Endometrium (tissue), 2 donors: ENCODE measurements around the gene NAT10.
A peak's percentile ranks its signal among the peaks of the same experiment; 100 is the strongest.

Source experiments
- FAIRE-seq: peaks from 2 replicates; lab custom pipeline; 2012; peaks lifted over from hg19 to GRCh38; lab: Jason Lieb, UNC
- donor health status: control.
- donor health status: control.

Gene NAT10

DNA sequence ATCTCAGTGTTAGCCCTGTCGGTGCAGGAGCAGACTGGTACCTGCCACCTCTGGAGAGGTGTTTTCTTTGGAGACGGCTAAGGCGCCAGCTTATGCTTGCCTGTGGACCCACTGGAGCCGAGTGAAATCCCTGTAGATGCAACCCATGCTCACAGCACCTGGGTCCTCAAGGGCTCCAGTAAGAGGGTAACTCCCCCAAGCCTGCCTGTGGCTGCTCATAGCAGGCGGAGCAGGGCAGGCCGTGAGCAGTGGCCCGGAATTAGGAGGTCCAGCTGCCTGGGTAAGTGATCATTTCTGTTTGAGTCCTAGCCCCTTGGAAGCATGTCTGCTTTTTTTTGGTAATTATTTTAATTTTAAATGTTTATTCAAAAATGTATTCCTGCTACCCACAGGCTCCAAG, 43.8 kb downstream of the NAT10 start:
- FAIRE-seq = no peak

DNA sequence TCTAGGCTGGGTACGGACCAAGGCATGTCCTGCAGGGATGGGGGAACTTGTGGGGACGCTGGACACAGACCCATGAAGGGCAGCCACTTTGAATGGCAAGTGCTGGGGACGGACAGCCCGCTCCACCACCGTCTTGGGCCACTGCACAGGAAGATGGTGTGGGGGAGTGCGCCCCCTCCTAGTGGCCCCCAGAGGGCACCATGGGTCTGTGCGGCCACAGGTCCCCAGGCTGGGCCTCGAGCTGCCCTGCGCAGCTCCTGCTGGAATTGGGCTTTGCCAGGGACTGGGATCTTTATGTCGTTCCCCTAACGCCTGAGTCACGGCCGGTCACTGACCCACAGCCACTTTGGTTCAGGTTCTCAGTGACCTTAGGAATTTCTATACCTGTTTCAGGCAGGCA, 44.4 kb downstream of the NAT10 start:
- FAIRE-seq = no peak

DNA sequence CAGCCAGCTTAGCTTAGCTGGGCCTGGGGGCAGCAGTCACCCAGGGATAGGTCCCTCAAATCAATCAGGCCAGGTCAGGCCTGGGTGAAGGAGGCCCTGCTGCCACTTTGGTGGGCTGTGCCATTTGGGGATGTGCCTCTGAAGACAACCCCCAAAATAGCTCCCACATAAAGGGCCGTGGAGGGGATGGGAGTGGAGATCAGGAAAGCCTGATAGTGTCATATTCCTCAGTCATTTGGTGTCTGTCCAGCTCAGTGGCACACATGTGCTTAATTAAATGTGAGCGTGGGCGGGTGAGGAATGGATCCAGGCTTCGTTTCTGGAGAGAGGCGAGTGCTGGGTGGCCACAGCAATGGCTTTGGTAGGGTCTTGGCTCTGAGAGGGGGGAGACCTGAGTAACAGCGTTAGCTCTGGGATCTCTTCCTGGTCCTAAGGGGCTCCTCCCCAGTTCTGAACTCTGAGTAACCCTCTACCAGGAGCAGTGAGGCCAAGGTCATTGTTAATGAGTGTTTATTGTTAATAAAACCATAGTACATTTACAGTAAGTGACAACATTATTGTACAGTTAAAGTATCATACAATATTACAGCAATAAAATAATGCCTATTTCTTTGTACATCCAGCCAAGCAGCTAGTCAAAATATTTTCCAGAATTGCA, 45.2 kb downstream of the NAT10 start:
- FAIRE-seq = peak; percentile 66

DNA sequence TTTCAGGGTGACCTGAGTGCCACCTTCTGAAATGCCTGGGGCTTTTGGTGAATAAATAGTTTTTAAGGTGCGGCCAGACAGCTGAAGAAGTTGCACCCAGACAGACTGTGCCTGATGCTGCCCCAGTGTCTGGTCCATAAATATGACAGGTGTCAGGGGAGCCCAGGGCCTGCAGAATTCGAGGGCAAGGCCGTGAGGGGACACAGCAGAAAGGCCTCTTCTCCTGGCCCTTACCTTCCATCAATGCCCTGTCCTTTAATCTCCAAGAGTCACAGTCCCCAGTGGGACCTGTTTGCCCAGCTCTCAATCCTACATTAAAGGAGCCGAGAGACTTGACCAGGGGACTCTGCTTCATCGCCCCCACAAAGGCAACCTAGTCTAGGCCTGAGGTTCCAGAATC, 45.7 kb downstream of the NAT10 start:
- FAIRE-seq = no peak

DNA sequence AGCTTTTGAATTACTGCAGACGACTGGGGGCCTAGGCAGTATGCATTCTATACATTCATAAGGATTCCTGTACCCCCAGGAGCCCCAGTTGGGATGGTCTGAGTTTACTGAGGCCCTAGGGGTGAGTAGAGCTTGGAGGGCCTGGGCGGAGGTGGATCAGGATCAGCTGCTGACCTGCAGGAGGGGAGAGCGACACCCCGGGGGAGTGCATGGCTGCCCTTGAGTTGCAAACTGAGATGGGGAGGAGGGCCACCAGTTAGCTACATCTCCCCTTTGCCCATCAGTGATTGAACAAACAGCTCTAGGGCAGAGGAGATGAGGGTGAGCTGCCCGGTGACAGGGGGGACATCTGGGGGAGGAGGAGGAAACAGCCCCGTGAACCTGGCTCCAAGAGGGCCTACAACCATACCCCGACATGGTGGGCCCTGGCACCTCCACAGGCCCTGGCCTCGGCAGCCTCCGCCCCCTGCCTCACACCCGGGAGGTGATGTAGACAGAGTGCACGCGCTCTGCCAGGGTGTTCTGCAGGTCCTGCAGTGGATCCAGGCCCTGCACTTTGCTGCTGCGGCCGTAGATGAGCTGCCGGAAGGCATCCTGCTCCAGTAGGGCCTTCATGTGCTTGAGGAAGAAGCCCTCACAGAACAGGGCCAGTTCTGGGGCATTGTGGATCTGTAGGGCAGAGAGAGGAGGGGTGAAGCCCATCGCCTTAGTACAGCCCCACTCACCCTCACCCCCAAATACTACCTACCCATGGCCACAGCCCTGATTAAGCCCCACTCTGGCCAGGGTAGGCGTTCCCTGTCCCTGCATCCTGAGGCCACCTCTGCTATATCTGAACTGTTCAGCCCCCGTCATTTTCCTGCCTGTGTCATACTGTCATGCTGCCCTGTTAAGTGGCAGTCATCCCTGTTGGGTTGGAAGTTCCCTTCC, 46.8 kb downstream of the NAT10 start:
- no peak for FAIRE-seq

DNA sequence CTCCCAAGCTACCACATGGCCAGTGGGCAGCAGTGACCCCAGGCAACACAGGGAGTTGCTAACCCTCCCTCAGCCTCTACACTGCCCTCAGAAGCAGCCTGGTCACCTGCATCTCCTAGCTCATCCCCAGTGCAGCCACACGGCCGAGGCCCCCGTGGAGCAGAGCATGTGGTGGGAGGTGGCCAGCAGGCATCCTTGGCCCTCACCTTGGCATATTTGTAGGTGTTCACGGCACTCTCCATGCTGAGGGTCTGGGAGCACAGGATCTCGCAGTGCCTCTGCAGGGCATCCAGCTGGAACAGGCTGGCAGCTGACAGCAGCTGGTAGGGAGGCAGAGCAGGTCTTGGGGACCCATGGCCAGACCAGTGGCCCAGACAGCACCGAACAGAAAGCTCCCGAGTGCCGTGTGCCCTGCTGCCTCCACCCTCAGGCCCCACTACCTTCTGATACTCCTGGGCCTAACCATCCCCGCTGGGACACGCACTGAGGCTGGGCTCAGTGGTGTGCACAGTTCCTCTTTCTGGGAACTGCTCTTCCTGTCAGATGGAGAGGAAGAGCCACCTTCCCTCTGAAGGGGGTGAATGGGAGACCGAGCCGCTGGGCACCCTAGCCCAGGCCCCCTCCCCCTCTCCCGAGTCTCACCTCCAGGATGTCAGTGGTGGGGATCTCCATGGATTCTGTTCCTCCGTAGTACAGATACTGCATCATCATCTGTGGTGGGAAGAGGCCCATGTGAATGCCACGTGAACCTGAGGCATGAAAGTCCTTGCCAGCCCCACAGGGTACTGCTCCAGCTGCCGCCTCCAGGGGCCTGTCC, 48.8 kb downstream of the NAT10 start:
- FAIRE-seq = no peak

DNA sequence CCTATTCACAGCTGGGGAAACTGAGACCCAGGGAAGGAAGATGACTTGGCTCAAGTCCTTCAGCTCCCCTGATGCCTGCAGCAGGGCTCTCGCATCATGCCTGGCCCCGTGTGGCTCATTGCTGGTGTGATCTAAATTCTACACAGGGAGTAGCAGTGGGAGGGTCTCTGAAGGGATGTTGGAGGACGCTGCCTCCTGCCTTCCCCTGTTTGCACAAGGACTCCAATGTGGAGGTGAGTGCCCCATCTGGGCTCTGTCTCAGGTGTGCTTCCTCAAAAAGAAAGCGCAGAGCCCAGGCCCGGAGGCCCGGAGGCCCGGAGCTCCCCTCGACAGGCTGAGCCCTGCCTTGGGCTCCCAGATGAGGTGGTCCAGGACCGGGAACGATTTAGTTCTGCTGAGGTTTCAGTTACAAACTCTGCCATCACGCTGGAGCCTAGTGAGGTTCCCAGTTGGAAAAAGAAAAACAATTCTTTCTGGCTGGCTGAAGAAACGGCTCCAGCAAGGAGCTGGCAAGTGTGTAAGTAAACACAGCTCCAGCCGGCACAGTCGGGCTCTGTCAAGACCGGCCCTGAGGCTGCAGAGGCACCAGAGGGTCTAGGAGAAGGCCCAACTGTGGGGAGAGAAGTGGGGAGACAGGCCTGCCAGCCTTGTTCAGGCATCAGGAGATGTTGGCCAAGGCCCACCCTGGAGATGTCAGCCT, 49.8 kb downstream of the NAT10 start:
- no peak for FAIRE-seq

DNA sequence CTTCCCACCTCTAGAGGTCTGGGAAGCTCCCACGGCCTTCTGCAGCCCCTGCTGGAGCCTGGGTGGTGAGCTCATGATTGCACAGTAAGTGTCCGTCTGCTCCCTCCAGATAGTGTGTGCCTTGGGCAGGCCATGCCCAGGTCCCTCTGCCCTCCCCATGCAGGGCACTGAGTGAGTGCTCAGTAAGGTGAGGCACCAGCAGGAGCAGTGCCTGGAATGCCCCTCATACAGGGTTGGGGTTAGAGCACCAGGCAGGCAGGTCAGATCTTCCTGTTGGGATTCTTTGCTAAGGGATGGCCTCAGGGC, 50.3 kb downstream of the NAT10 start:
- no peak for FAIRE-seq

DNA sequence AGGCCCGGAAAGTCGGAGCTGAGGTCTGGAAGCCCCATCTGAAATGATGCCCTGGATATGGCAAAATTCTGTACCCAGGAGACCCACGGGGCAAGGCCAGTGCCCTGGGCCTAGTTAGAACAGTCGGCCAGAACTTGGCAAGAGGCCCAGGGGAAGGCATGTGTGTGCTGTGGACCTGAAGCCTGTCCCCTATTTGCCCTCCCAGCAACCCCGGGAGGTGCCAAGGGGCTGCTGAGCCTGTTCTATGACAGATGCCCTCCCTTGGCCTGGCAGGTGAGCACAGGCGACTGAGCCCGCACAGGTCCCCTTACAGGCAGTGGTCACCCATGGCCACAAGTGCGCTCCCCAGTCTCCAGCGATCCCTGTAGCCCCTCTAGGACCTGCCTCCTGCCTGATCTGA, 51.7 kb downstream of the NAT10 start:
- FAIRE-seq = no peak

DNA sequence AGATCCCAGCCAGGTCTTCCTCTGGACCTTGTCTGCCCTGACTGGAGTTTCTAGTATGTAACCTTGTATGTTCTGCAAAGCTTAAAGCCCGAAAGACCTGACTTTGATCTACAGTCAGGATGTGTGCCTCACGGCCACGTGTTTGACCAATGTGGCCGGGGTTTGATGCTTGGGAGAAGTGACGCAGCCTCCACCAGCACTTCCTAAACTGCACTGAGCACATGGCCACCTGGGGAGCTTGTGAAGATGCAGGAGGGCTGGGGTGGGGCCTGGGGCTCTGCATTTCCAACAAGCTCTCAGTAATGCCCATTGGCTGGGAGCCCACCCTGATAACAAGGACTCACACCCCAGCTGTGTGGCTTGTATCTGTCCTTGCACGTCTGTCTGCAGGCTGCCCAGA, 53.2 kb downstream of the NAT10 start:
- no peak for FAIRE-seq

DNA sequence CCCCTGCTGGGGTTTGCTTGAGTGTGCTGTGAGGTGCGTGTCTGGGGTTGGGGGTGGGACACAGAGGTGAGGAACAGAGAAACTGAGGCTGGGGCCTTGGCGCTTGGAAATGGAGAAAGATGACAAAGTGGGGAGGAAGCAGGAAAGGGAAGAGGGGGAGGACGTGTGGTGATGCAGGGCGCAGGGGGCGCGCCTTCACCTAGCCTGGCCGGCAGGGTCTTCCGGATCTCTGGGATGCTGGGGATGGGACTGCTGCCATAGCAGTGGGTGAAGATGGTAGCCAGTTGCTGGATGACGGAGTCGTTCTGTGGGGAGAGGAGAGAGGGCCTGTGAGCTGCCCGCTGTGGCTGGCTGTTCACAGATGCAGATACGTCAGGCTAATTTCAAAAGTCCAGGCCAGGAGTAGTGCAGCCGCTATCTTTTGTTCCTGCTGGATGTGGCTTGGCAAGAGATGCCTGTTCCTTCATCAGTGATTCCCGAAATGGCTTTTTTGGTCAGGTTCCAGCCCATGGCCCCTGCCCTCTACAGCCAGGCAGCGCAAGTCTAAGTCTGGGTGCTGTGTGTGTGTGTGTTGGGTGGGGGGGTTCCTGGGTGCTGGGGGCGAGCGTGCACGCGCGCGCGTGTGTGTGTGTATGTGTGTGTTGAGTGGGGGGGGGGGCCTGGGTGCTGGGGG, 54.8 kb downstream of the NAT10 start:
- no peak for FAIRE-seq

DNA sequence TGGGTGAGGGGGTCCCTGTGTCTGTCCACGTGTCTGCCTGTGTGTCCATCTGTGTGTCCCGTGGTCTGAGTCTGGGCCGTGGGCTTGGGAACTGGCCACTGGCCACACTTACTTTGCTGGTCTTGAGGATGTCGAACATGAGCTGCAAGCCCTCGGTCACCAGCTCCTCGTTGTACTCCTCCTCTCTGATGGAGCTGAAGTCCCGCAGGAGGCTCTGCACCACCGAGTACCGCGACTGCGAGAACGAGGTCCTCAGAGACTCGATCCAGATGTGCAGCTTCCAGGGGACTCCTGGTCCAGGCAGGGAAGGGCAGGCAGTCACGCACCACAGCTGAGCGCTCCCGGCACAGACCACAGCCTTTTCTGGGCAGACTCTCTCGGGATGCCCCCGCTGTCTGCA, 55.4 kb downstream of the NAT10 start:
- FAIRE-seq = no peak

DNA sequence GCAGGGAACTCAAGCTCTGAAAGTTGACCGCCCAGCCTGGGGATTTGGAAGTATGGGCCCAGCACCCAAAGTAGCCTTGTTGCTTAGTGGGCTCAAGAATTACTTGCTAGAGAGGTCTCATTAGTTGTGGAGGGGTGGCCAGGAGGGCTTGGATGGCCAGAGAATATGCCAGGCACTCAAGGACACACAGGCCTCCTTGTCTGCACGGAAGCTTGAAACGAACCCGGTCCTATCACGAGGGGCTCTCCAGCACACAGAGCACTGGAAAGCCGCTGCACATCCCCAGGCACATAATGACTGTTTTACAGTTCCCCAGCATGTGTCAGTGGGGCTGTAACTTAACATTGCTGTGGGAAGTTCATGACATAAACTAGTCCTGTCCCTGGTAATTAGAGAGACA, 55.9 kb downstream of the NAT10 start:
- FAIRE-seq = no peak

DNA sequence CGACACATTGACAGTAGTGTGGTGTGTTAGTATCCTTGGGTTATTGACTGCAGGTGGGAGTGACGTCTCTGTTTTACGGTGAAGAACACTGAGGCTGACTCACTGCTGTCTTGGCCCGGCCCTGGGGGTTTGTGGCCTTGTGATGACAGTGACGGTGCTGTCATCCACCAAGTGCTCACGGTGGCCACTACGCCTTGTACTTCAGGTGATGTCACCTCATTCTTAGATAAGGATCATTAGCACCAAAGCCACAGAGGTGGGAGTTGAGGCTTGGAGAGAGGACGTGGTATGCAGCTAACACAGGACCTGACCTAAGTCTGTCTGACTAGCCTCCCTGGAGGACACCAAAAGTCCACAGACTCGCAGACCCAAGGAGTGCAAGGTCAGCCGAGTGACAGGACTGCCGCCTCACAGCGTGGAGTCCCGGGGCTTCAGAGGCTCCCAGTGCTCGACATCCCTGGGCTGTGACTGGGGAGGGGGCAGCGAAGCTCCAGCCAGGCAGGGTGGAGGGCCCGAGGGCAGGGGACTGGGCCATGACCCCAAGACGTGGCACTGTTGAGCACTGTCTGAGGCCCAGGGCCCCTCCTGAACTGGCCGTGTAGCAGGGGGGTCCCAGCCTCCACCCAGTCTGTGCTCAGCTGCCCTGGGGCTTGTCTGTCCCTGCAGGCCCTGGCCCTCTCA, 56.5 kb downstream of the NAT10 start:
- FAIRE-seq = no peak

DNA sequence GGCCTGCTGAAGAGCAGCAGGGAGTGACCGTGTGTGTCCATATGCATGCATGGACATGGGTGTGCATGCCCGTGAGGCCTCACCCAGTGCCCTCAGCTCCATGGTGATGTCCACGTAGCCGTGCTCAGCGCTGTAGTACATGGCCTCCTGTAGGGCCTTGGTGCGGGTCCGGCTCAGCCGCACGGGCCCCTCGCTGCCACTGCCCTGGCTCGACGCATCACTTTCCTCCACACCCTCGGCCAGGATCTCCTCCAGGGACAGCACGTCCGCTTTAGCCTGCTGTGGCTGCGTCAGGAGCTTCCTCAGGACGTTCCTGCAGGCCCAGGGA, 57.0 kb downstream of the NAT10 start:
- no peak for FAIRE-seq

DNA sequence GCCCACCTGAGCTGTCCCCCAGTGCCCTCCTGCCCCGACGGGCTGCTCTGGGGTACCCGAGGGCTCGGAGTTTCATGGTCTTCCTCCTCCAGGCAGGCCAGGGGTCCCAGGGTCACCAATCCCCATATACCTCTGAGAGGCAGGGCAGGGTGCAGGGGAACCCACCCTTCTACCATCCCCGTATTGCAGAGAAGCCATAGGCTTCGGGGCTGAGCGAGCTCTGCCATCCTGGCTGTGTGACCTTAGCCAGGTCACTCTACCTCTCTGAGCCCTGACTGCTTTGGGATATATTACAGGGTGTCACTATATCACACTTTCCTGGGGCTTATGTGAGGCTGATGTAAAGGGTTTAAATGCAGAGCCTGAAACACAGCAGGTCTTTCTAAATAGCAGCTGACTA, 57.4 kb downstream of the NAT10 start:
- FAIRE-seq = no peak

DNA sequence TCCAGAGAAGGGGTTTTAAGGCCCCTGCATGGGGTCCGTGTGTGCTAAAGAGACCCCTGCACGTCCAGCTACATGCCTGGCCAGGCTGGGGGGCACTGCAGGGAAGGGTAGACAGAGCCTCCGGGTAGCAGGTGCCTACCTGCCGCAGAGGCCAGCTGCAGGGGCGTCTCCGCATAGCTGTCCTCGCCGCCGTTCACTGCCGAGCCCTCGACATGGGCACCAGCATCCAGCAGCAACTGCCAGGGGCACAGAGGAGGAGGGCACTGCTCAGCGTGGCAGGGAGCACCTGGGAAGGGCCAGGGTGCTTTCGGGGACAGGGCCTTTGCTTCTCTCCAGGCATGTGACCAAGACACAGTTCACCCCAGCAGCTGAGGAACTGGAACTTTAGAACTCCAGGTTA, 59.7 kb downstream of the NAT10 start:
- FAIRE-seq = no peak

DNA sequence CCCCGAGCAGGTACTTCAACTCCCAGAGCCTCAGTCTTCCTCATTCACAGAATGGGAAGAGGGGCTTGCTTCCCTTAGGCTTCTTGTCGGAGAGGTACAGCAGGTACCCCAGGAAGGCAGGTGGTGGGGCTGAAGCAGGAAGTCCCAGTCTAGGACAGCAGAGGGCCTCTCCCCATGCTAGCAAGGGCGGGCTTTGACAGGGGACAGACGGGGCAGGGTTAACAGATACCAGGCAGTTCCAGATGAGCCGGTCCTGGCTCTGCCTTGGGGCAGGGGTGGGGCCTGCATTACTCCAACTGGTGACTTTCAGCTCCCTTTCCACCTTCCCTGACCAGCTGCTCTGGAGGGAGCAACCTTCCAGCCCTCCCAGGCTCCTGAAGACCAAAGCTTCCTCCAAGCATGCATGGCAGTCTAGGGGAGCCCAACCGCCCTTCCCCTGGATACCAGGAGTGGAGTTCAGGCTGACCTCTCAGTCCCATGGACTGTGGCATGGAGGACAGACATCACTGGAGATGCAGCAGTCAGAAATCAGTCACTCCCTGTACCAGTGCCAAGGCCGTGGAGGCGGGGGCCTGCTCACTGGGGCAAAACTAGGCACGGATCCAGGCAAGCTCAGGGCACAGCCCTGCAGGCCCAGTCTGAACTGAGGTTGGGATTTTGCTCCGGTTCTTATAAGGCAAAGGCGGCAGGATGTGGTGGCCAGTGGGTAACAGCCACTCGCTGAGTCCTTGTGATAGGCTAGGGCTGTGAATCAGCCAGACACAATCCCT, 60.5 kb downstream of the NAT10 start:
- no peak for FAIRE-seq

DNA sequence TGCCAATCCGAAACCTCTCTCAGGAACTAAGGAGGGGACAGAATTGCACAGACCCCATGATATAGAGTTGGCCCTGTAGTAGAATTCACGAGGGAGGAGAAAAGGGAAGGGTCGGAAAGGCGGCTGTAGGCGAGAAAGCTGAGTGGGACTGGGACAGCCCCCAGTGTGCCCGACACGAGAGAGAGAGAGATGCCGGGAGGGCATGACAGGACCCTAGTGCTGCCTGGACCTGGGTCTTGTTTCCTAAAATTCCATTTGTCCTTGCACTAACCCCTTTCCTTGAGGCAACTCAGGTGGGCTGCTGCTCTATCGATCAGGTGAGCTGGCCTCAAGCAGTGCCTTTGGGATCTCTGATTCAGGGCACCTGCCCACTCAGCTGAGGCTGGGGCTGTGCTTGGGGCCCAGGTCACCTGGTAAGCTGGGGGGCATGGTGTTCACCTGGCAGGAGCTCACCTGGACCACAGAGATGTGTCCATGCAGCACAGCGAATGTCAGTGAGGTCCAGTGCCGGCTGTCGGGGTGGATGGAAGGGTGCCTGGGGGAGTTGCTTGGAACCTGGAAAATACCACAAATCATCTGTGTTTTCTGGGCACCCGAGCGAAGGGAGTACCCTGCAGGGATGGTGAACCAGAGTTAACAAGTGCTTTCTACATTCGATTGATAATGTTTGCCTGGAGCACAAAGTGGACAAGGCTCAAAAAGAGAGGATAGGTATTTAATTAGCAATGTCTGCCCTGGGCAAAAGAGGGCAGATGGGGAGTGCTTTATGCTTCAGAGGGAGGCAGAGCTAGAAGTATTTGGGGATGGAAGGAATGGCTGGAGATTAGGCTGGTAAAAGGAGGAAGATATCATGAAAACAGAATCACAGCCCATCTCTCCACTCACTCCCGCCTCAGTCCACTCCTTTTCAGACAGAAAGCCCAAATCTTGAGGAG, 61.6 kb downstream of the NAT10 start:
- FAIRE-seq = no peak

DNA sequence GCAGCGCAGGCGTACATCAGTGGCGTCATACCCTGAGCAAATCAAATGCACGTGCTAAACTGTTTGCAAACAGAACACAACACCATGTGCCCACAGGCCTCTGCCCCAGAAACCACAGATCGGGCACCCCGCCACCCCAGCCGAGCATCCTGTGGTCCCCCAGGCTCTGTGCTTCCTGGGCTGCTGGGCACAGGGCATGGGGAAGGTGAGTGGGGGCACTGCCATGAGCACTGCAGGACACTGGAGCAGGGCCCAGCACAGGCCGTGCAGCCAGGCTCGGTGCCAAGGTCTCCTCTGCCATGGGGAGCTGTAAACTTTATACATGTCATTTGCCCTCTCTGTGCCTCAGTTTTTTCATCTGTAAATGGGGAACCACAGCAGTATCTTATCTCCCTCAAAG, 62.5 kb downstream of the NAT10 start:
- no peak for FAIRE-seq
